Upper lobe of left lung (tissue), 6 donors: Measurements from ENCODE around the gene ACTRT2. TPM values are rescaled to one million over a fixed set of nuclear protein-coding genes. Genes with fewer than 3 reads are reported as not detected.

Experiments
- ATAC-seq, 2 donors: fragments of 200-7000 bp; cut with Tn5 transposase; one replicate each; pipeline ENCODE4 v1.9.1; 2022; ENCODE audit warnings: mild to moderate bottlenecking in 2 of 2, moderate library complexity in 2 of 2; ENCODE audit not compliant: low FRiP score in 2 of 2
- DNase-seq, 2 donors: peaks; one replicate each; pipeline ENCODE4 v3.0.0-alpha.2; 2019 to 2020
- H3K27ac ChIP-seq, 4 donors: fragments of 200-600 bp; sonication (generic); one replicate each; pipeline ENCODE4 v1.5.1; 2016 to 2019
- H3K27me3 ChIP-seq, 4 donors: fragments of 200-600 bp; sonication (generic); one replicate each; pipeline ENCODE4 v1.5.1; 2017 to 2019
- H3K36me3 ChIP-seq, 4 donors: fragments of 200-600 bp; sonication (generic); one replicate each; pipeline ENCODE4 v1.5.1; 2016 to 2019
- H3K4me1 ChIP-seq, 4 donors: fragments of 200-600 bp; sonication (generic); one replicate each; pipeline ENCODE4 v1.5.1; 2018 to 2019
- H3K4me3 ChIP-seq, 4 donors: fragments of 200-600 bp; sonication (generic); one replicate each; pipeline ENCODE4 v1.5.1; 2017 to 2019; ENCODE audit warnings: mild to moderate bottlenecking in 2 of 4, moderate library complexity in 1 of 4
- H3K9me3 ChIP-seq, 4 donors: fragments of 200-600 bp; sonication (generic); one replicate each; pipeline ENCODE4 v1.5.1; 2018 to 2019
- EP300 ChIP-seq, 4 donors: sonication (generic); formaldehyde crosslinking; IDR thresholded peaks; one replicate each; pipeline ENCODE4 v1.5.1; 2017; ENCODE audit warnings: antibody characterized with exemption in 4 of 4, control low read depth in 2 of 4
- POLR2A ChIP-seq, 4 donors: fragments of 450-650 bp; IDR thresholded peaks; one replicate each; pipeline ENCODE4 v1.5.1; 2016 to 2017; ENCODE audit warnings: antibody characterized with exemption in 4 of 4, mild to moderate bottlenecking in 2 of 4
- POLR2AphosphoS5 ChIP-seq, 2 donors: sonication (generic); formaldehyde crosslinking; IDR thresholded peaks; one replicate each; pipeline ENCODE4 v1.5.1; 2017; ENCODE audit warnings: antibody characterized with exemption in 2 of 2
- WGBS, 2 donors: methylation state at CpG; one replicate each; pipeline ENCODE4 v1.1.5; 2017 to 2018; 5-methylcytosine and 5-hydroxymethylcytosine counted together
- total RNA-seq, 6 donors: library from RNA; depleted of rRNA in 4 of 6; stranded (reverse); fragments of >200 nt in 4 of 6; gene quantifications; one replicate each; pipeline versions ENCODE4 v1.1.0 to v1.2.1, GENCODE V29; 2016 to 2021
- TF ChIP-seq, protein P1 (sequence below), 6 experiments: fragments of 450-650 bp in 4 of 6; fragments of 200-600 bp in 2 of 6; sonication (generic) in 2 of 6; IDR thresholded peaks; one replicate each; pipeline ENCODE4 v1.5.1; 2016 to 2019; ENCODE audit warnings: antibody characterized with exemption in 6 of 6
- donor health status: DM: no; HTN: no; CAD: no; lungs with moderate emphysema.
- donor health status: DM: no; HTN: yes; CAD: no; lungs with severe emphysema.

ACTRT2 gene
- total RNA-seq, 6 donors from 2014 or later, result not detected

DNA sequence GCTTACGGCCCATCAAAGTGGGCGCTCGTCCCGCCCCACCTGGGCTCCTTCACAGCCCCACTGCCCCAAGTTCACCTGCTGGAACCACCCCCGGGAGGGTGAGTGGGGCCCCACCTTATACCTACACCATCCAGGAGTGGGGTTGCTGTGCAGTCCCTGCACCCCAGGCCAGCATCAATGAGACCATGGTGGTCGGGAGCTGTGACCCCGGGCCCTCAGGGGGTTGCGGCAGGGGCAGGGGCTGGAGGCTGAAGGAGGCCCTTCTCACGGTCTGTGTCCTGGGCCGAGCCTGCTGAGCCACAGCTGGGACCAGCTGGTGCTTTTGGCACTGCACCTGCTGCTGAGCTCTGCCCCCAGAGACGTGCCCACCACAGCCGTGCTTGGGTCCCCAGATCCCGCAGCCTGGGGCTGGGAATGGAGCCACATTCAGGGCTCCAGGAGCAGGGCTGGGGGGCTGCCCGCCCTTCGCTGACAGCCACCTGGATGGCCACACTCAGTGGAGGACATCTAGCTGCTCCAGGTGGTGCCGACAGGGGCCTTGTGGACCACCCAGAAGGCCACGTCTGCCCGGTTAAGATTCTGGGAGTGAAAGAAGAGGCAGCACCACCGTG is 17.4 kb downstream of the ACTRT2 start:
- Histone ChIP-seq H3K27me3 (no peaks in the 10 kb centered on the region), H3K36me3 (no peaks in the 10 kb centered on the region), H3K4me3 (no peak overlapping the region), H3K27ac (no peak overlapping the region), H3K4me1 (no peaks in the 10 kb centered on the region), H3K9me3 (no peaks in the 10 kb centered on the region)
- TF ChIP-seq POLR2A (IDR thresholded peaks at IDR 0.05) (no peak), POLR2AphosphoS5 (IDR thresholded peaks at IDR 0.05) (no peak), EP300 (IDR thresholded peaks at IDR 0.05) (no peak)
- TF ChIP-seq, protein P1, sequence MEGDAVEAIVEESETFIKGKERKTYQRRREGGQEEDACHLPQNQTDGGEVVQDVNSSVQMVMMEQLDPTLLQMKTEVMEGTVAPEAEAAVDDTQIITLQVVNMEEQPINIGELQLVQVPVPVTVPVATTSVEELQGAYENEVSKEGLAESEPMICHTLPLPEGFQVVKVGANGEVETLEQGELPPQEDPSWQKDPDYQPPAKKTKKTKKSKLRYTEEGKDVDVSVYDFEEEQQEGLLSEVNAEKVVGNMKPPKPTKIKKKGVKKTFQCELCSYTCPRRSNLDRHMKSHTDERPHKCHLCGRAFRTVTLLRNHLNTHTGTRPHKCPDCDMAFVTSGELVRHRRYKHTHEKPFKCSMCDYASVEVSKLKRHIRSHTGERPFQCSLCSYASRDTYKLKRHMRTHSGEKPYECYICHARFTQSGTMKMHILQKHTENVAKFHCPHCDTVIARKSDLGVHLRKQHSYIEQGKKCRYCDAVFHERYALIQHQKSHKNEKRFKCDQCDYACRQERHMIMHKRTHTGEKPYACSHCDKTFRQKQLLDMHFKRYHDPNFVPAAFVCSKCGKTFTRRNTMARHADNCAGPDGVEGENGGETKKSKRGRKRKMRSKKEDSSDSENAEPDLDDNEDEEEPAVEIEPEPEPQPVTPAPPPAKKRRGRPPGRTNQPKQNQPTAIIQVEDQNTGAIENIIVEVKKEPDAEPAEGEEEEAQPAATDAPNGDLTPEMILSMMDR (IDR thresholded peaks at IDR 0.05), result no peak
- peak; percentile 18 to 70 for DNase-seq
- WGBS, 2 donors, result 75 to 80% methylated on average over 11 to 16 of the region's 19 CpGs
- ATAC-seq, result no peak

DNA sequence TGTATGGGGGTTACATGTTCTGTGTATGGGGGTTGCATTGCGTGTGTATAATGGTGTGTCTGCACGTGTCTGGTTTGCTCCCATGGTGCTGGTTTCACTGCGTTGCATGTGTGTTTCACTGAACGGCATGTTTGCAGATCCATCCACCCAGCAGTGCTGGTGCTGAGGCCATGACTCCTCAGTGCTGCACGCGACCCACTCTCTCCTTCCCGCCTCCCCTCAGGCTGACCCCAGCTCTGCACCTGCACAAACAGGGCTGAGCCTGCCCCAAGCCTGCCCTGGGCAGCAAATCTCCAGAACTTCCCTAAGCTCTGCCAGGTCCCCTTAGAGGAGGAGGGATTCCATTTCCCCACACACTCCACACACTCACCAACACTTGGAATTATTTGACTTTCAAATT is 18.7 kb downstream of the ACTRT2 start:
- H3K36me3 ChIP-seq, result no peaks in the 10 kb centered on the region
- TF ChIP-seq POLR2AphosphoS5 (IDR thresholded peaks at IDR 0.05) (no peak), POLR2A (IDR thresholded peaks at IDR 0.05) (no peak), EP300 (IDR thresholded peaks at IDR 0.05) (no peak)
- TF ChIP-seq, protein P1 (IDR thresholded peaks at IDR 0.05), result no peak
- no peak for ATAC-seq
- no peak overlapping the region for H3K27ac ChIP-seq
- H3K27me3 ChIP-seq, result no peaks in the 10 kb centered on the region
- WGBS, 2 donors, result 76 to 85% methylated on average over 7 of the region's 7 CpGs
- no peak overlapping the region for H3K4me3 ChIP-seq
- no peaks in the 10 kb centered on the region for H3K4me1 ChIP-seq
- H3K9me3 ChIP-seq, result no peaks in the 10 kb centered on the region
- DNase-seq, result peak in 1 of 2 donors; percentile 27

DNA sequence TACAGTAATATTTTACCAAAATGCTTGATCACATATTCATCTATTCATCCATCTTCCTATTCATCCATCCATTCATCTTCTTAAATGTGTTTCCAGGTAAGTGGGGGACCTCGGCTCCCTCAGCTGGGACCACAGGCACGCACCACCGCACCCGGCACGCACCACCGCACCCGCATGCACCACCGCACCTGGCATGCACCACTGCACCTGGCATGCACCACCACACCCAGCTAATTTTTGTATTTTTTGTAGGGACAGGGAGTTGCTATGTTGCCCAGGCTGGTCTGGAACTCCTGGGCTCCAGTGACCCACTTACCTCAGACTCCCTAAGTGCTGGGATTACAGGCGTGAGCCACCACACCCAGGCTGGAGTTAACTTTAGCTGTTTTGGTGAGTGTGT is 21.2 kb downstream of the ACTRT2 start:
- H3K36me3 ChIP-seq, result no peaks in the 10 kb centered on the region
- 87 to 89% methylated on average over 9 of the region's 9 CpGs for WGBS, 2 donors
- ATAC-seq (no peak), DNase-seq (no peak)
- TF ChIP-seq, protein P1 (IDR thresholded peaks at IDR 0.05), result no peak
- TF ChIP-seq POLR2AphosphoS5 (IDR thresholded peaks at IDR 0.05) (no peak), EP300 (IDR thresholded peaks at IDR 0.05) (no peak), POLR2A (IDR thresholded peaks at IDR 0.05) (no peak)
- H3K4me3 ChIP-seq, result no peak overlapping the region
- no peaks in the 10 kb centered on the region for H3K9me3 ChIP-seq
- no peak overlapping the region for H3K27ac ChIP-seq
- no peaks in the 10 kb centered on the region for H3K27me3 ChIP-seq
- H3K4me1 ChIP-seq, result no peaks in the 10 kb centered on the region

DNA sequence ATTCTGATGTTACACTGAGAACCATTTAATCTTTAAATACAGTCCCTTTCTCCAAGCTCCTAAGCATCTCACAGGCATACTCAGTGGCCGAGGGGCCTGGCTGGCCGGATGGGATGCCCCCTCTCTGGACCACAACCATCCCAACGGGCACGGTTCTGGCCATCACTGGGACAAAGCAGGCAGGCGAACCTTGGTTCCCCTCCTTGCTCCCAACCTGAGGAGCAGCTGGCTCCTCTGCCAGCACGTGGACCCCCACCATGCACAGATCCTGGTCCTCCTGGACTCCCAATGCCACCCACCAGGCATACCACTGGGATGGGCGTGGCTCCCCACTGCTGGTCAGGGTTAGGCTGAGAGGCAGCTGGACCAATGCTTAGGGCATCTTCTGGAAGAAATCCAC is 27.9 kb downstream of the ACTRT2 start:
- TF ChIP-seq POLR2A (IDR thresholded peaks at IDR 0.05), result no peak
- no peak for TF ChIP-seq POLR2AphosphoS5 (IDR thresholded peaks at IDR 0.05)
- TF ChIP-seq, protein P1 (IDR thresholded peaks at IDR 0.05), result no peak
- no peak for TF ChIP-seq EP300 (IDR thresholded peaks at IDR 0.05)
- ATAC-seq, result no peak
- DNase-seq, result peak; percentile 12 to 36
- Histone ChIP-seq H3K4me1 (no peaks in the 10 kb centered on the region), H3K36me3 (no peaks in the 10 kb centered on the region), H3K27me3 (no peaks in the 10 kb centered on the region), H3K9me3 (no peaks in the 10 kb centered on the region), H3K4me3 (no peak overlapping the region), H3K27ac (no peak overlapping the region)
- 52 to 84% methylated on average over 5 to 7 of the region's 7 CpGs for WGBS, 2 donors

DNA sequence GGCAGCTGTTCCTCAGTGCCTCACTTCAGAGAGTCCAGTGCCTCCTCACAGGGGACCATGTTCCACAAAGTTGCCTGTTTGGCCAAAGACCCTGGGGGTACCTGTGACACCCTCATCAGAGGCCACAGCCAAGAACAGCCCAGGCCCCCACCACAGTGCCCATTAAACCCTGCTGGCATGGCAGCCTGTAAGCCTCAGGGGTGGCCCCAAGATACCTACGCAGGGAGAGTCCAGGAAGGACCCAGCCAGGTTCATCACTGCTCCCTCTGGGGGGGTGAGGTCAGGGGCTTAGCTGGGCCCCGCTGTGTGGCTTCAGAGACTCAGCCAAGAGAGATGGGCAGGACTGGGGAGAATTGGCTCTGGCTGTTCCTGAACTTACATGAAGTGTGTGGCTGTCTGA is 28.6 kb downstream of the ACTRT2 start:
- peak in 1 of 2 donors; percentile 19 for ATAC-seq
- no peaks in the 10 kb centered on the region for H3K9me3 ChIP-seq
- peak in 1 of 2 donors; percentile 15 for DNase-seq
- H3K4me3 ChIP-seq, result no peak overlapping the region
- H3K4me1 ChIP-seq, result no peaks in the 10 kb centered on the region
- H3K36me3 ChIP-seq, result no peaks in the 10 kb centered on the region
- TF ChIP-seq, protein P1 (IDR thresholded peaks at IDR 0.05), result no peak
- TF ChIP-seq EP300 (IDR thresholded peaks at IDR 0.05), result no peak
- TF ChIP-seq POLR2A (IDR thresholded peaks at IDR 0.05), result no peak
- no peak for TF ChIP-seq POLR2AphosphoS5 (IDR thresholded peaks at IDR 0.05)
- no peaks in the 10 kb centered on the region for H3K27me3 ChIP-seq
- no peak overlapping the region for H3K27ac ChIP-seq
- WGBS, 2 donors, result 80 to 91% methylated on average over 1 to 2 of the region's 2 CpGs
